Lower leg skin (tissue), 3 donors: ENCODE results near the gene CYB5A.

Experiments used
- POLR2A ChIP-seq, 2 donors: fragments of 450-650 bp; IDR thresholded peaks; one replicate each; pipeline ENCODE4 v1.6.1; 2016 to 2017; ENCODE audit warnings: antibody characterized with exemption in 2 of 2, mild to moderate bottlenecking in 1 of 2, moderate library complexity in 1 of 2
- TF ChIP-seq, protein P1 (sequence below), 3 donors: fragments of 450-650 bp; IDR thresholded peaks; one replicate each; pipeline ENCODE4 v1.5.1; 2016; ENCODE audit warnings: antibody characterized with exemption in 3 of 3, mild to moderate bottlenecking in 3 of 3, moderate library complexity in 2 of 3

DNA sequence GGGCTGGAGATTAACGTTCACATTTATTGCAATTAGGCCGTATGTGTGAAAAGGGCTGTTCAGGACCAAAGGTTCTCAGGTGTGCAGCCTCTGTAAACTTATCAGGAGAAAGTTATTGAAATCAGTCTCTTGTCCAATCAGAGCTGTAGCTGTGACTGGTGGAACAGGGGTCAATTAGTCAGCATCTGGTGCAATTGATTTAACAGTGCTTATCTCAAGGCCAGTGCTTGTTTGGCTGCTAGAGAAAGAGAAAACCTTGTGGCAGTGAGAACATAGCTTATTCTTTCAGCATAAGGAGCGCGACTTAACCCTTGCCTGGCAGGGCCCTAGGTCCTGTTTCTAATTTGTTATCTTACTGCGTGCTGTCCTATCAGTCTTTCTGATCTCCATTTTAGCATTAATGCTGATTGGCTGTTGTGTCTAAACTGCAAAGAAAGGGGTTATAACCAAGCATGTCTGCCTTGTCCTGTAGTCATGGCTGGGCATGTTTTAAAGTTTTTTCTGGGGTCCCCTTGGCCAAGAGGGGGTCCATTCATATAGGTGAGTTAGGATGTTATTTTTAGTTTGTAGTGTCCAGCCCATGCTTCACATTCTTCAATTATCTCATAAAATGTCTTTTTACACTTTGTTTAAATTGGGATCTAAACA is 66.4 kb downstream of the CYB5A start:
- TF ChIP-seq POLR2A (IDR thresholded peaks at IDR 0.05) = no peak
- TF ChIP-seq, protein P1, sequence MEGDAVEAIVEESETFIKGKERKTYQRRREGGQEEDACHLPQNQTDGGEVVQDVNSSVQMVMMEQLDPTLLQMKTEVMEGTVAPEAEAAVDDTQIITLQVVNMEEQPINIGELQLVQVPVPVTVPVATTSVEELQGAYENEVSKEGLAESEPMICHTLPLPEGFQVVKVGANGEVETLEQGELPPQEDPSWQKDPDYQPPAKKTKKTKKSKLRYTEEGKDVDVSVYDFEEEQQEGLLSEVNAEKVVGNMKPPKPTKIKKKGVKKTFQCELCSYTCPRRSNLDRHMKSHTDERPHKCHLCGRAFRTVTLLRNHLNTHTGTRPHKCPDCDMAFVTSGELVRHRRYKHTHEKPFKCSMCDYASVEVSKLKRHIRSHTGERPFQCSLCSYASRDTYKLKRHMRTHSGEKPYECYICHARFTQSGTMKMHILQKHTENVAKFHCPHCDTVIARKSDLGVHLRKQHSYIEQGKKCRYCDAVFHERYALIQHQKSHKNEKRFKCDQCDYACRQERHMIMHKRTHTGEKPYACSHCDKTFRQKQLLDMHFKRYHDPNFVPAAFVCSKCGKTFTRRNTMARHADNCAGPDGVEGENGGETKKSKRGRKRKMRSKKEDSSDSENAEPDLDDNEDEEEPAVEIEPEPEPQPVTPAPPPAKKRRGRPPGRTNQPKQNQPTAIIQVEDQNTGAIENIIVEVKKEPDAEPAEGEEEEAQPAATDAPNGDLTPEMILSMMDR (IDR thresholded peaks at IDR 0.05) = no peak
